ENCODE data around the gene OPRL1.

Gene OPRL1

DNA sequence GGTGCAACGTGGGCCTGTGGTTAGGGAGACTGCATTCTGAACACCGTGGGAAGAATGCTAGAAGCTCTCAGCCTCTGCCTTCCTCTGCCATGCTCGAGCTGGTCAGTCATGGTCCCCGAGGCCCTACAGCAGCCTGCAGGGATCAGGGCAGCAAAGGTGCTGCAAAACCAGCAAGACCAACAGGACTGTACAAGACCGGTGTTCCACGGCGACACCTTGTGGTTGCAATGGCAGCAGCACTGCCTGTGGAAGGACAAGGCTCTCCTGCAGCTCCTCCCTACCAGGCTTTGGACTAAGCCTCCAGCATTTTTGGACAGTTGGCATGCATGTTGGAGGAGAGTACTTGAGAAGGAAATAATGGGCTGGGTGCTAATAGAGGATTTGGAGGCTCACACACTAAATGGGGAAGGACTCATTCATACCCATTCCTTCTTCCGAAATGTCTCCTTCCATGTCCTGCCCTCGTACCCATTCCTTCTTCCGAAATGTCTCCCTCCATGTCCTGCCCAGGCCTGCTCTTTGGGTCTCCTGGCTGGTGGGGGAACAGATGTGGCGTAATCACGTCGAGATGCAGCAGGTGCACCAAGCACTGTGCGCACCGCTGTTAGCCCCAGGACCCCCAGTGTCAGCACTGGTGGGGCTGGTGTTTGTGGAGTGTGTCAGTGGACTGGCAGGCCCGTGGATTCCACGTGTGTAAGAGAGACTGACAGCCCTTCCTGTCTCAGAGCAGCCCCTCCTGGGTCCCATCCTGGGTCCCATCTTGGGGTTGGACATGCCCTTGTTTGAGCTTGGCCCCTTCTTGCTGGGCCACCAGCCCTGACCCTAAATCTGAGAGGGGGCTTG lies 65.8 kb downstream of the OPRL1 start:
- DNase-seq = no peak

GRCh38 chr20:64146301-64146935 lies 66.5 kb downstream of the OPRL1 start:
- no peak for DNase-seq

DNA sequence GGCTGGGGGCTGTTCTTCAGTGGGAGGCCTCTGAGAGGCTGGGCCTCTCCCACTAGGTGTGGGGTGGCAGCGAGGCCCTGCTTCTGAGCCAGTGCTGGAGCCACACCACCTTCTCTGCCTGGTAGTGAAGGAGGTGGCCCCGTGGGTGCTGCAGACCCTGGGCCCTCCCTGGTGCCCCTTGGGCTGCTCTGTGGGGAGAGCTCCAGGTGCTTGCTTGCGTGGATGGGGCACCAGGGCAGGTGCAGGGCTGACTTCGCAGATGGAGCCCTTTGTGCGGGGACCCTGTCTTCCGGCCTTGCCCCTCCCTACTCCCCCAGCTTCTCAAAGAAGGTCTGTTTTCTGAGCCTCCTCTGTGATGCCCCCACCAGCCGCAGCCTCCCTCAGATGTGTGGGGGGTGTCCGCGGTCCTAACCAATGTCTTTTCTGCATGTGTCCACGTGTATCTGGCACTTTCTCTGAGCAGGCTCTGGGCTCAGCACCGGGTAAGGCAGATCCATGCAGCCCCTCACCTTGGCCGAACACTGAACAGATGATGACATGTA lies 67.1 kb downstream of the OPRL1 start:
- no peak for DNase-seq

GRCh38 chr20:64148581-64148980 lies 68.7 kb downstream of the OPRL1 start:
- DNase-seq = no peak

GRCh38 chr20:64149141-64149540 lies 69.3 kb downstream of the OPRL1 start:
- no peak for DNase-seq

DNA sequence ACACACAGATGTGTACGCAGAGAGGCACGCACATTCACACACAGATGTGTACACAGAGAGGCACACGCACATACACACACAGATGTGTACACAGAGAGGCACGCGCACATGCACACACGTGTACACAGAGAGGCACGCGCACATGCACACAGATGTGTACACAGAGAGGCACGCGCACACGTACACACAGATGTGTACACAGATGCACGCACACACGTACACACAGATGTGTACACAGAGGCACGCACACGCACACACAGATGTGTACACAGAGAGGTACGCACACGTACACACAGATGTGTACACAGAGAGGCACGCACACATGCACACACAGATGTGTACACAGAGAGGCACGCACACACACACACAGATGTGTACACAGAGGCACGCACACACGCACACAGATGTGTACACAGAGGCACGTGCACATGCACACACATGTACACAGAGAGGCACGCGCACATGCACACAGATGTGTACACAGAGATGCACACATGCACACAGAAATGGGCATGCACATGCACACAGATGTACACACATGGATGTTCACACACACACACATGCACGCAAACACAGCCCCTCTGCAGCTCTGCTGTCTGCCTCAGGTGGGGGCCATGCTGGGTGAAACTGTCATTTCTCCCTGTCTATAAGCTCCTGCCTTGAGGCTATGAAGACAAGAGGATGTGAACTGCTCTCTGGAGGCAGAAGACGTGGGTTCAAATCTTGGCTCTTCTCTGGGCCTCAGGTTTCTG lies 70.1 kb downstream of the OPRL1 start:
- no peak for DNase-seq
